NB4 (cell line): ENCODE data around the gene NBPF3.

Source experiments
- CTCF ChIP-seq: IDR thresholded peaks from one replicate; pipeline ENCODE4 v1.5.1; 2012; ENCODE audit warnings: low read depth, low read length
- MAX ChIP-seq: IDR thresholded peaks from 2 replicates; pipeline ENCODE4 v1.6.1; 2011; ENCODE audit warnings: low read depth, low read length

GRCh38 chr1:21437341-21437640, 2.6 kb upstream of the NBPF3 start:
- TF ChIP-seq CTCF (no peak), MAX (no peak)
